22Rv1 (cell line): ENCODE data around the gene C1GALT1.

Source experiments
- ZFX ChIP-seq: fragments of 450-650 bp; IDR thresholded peaks from 2 replicates; pipeline ENCODE4 v1.6.1; 2017; ENCODE audit warnings: antibody characterized with exemption, borderline replicate concordance
- TF ChIP-seq, protein P1 (sequence below): fragments of 450-650 bp; IDR thresholded peaks from 2 replicates; pipeline ENCODE4 v1.5.1; 2017; ENCODE audit warnings: mild to moderate bottlenecking

- TF ChIP-seq, protein P1, sequence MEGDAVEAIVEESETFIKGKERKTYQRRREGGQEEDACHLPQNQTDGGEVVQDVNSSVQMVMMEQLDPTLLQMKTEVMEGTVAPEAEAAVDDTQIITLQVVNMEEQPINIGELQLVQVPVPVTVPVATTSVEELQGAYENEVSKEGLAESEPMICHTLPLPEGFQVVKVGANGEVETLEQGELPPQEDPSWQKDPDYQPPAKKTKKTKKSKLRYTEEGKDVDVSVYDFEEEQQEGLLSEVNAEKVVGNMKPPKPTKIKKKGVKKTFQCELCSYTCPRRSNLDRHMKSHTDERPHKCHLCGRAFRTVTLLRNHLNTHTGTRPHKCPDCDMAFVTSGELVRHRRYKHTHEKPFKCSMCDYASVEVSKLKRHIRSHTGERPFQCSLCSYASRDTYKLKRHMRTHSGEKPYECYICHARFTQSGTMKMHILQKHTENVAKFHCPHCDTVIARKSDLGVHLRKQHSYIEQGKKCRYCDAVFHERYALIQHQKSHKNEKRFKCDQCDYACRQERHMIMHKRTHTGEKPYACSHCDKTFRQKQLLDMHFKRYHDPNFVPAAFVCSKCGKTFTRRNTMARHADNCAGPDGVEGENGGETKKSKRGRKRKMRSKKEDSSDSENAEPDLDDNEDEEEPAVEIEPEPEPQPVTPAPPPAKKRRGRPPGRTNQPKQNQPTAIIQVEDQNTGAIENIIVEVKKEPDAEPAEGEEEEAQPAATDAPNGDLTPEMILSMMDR = no peak
- no peak for TF ChIP-seq ZFX
Observed at GRCh38 chr7:7151285-7151684, 31.1 kb upstream of the C1GALT1 start.
